ENCODE data around the gene MRPL53. TPM values are rescaled to one million over a fixed set of nuclear protein-coding genes. Genes with fewer than 3 reads are reported as not detected.

The MRPL53 gene
- total and polyA plus RNA-seq, 2 donors from 2014 or later, result 85.1 to 157 TPM

DNA sequence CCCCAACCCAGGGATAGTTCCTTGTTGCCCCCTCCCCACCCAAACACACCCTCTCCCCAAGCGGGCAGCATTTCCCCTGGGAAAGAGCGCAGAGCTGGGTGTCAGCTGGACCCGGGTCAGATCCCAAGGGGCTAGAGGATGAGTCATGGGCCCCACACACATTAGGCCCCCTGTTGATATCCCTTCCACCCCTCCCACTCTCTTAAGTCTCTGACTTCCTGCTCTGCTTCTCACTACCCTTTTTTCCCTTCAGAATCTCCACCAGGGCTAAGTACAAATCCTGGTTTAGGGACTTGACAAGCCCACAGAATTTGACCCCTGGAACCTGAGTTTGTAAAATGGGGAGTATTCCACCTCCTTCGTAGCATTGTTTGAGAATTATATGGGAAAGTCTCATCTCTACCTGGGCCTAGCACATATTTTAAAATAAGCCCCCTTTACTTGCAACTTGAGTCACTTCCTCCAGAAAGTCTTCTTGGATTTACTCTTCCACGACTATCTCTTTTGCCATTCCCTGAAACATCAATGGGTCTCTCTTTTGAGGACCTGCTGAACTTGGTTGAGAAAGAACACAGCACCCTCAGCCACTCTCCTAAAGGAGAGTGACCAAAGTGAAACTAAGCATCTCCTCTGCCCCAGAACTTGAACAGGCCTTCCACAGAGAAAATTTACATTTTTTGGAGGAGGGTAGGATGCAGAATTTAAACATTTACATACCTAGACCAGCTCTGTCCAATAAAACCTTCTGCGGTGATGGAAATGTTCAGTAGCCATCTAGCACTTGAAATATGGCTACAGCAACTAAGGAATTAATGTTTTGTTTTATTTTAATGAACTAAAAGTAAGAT lies 35.4 kb downstream of the MRPL53 start:
- H3K9ac ChIP-seq (ENCODE audit: low read length in 3 of 3), result no peak overlapping the region
- TF ChIP-seq, protein P1, sequence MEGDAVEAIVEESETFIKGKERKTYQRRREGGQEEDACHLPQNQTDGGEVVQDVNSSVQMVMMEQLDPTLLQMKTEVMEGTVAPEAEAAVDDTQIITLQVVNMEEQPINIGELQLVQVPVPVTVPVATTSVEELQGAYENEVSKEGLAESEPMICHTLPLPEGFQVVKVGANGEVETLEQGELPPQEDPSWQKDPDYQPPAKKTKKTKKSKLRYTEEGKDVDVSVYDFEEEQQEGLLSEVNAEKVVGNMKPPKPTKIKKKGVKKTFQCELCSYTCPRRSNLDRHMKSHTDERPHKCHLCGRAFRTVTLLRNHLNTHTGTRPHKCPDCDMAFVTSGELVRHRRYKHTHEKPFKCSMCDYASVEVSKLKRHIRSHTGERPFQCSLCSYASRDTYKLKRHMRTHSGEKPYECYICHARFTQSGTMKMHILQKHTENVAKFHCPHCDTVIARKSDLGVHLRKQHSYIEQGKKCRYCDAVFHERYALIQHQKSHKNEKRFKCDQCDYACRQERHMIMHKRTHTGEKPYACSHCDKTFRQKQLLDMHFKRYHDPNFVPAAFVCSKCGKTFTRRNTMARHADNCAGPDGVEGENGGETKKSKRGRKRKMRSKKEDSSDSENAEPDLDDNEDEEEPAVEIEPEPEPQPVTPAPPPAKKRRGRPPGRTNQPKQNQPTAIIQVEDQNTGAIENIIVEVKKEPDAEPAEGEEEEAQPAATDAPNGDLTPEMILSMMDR (IDR thresholded peaks at IDR 0.05; ENCODE audit: borderline replicate concordance, extremely low read depth, insufficient read depth), result no peak
- peaks cover 0 to 4% (median 2%) of the 10 kb centered on the region in 3 donors for H3K36me3 ChIP-seq (ENCODE audit: control insufficient read depth in 2 of 3, insufficient read depth in 3 of 3, low read length in 3 of 3)
- intact Hi-C loops (cut with DNase I), result no loop called here
- peaks cover 5 to 23% (median 9%) of the 10 kb centered on the region in 3 donors for H3K4me1 ChIP-seq (ENCODE audit: control insufficient read depth in 2 of 3, insufficient read depth in 2 of 3, low read depth in 1 of 3, low read length in 3 of 3)
- no peaks in the 10 kb centered on the region for H3K9me3 ChIP-seq (ENCODE audit: control insufficient read depth in 2 of 3, insufficient read depth in 1 of 3, low read length in 3 of 3)
- no peak for DNase-seq
- no peaks in the 10 kb centered on the region for H3K27me3 ChIP-seq (ENCODE audit: control insufficient read depth, insufficient read depth, low read length)
- FAIRE-seq, result no peak
- no peak overlapping the region for H3K27ac ChIP-seq (ENCODE audit: low read depth in 2 of 2, low read length in 2 of 2)
- no peak overlapping the region for H3K4me3 ChIP-seq (ENCODE audit: low read length in 3 of 3)

DNA sequence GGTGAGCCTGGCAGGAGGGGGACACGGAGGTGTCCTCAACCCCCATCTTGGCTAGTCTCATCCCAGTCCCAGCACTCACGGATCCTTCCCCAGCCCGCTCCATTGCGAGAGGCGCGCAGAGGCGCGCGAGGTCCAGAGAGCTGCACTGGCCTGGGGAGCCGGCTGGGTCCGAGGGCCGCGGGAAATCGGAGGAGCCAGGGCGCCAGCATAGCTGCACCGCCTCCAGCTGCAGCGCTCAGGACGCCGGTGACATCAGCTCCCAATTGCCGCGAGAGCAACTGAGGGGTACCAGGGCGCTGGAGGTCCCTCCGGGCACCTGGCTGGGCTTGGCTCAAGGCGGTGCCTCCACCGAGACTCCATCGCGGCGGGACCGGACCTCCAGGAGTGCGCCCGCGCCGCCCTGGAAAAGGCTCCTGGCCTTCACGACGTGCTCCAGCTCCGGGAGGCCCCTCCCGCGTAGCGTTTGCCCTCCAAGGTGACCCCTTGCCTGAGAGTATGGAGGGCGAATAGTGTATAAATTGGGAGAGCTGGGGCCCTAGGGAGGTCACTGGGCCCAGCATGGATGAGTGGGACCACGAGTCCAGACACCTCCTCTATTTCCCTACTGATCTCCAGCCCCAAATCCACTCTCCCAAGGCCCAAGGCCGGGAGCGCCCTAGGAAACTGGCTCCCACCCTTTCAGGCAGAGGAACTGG lies 36.2 kb downstream of the MRPL53 start:
- intact Hi-C loops (cut with DNase I), result no loop called here
- Histone ChIP-seq H3K9me3 (ENCODE audit: control insufficient read depth in 2 of 3, insufficient read depth in 1 of 3, low read length in 3 of 3) (no peaks in the 10 kb centered on the region), H3K9ac (ENCODE audit: low read length in 3 of 3) (no peak overlapping the region), H3K27me3 (ENCODE audit: control insufficient read depth, insufficient read depth, low read length) (no peaks in the 10 kb centered on the region), H3K4me3 (ENCODE audit: low read length in 3 of 3) (no peak overlapping the region), H3K4me1 (ENCODE audit: control insufficient read depth in 2 of 3, insufficient read depth in 2 of 3, low read depth in 1 of 3, low read length in 3 of 3) (peaks cover 9 to 23% (median 14%) of the 10 kb centered on the region in 3 donors), H3K36me3 (ENCODE audit: control insufficient read depth in 2 of 3, insufficient read depth in 3 of 3, low read length in 3 of 3) (peaks cover 2 to 12% (median 6%) of the 10 kb centered on the region in 3 donors), H3K27ac (ENCODE audit: low read depth in 2 of 2, low read length in 2 of 2) (no peak overlapping the region)
- TF ChIP-seq, protein P1 (IDR thresholded peaks at IDR 0.05; ENCODE audit: borderline replicate concordance, extremely low read depth, insufficient read depth), result no peak
- DNase-seq (peak in 1 of 5 donors; percentile 49), FAIRE-seq (no peak)

DNA sequence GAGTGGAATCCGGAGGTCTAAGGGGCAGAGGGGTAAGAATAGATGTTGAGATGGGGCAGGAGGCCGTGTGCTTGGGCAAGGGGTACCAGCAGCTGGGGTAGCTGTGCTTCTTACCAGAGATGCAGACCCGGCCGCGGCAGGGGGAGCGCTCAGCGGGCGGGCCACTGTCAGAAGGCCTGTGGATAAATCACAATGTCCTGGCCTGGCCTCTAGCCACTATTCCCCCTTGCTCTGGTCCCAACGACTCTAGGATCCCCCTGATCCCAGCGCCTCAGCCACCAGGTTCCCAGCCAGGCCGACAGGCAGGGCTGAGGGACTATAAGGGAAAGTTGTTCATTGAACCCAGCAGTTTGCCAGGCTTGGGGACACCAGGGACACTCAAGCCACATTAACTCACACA lies 42.0 kb downstream of the MRPL53 start:
- H3K4me3 ChIP-seq (ENCODE audit: low read length in 3 of 3), result no peak overlapping the region
- no peaks in the 10 kb centered on the region for H3K9me3 ChIP-seq (ENCODE audit: control insufficient read depth in 2 of 3, insufficient read depth in 1 of 3, low read length in 3 of 3)
- H3K4me1 ChIP-seq (ENCODE audit: control insufficient read depth in 2 of 3, insufficient read depth in 2 of 3, low read depth in 1 of 3, low read length in 3 of 3), result peaks cover 0 to 9% (median 6%) of the 10 kb centered on the region in 3 donors
- TF ChIP-seq, protein P1 (IDR thresholded peaks at IDR 0.05; ENCODE audit: borderline replicate concordance, extremely low read depth, insufficient read depth), result no peak
- no peak for FAIRE-seq
- no peak overlapping the region for H3K27ac ChIP-seq (ENCODE audit: low read depth in 2 of 2, low read length in 2 of 2)
- no peak overlapping the region for H3K9ac ChIP-seq (ENCODE audit: low read length in 3 of 3)
- intact Hi-C loops (cut with DNase I), result no loop called here
- DNase-seq, result no peak
- H3K36me3 ChIP-seq (ENCODE audit: control insufficient read depth in 2 of 3, insufficient read depth in 3 of 3, low read length in 3 of 3), result peaks cover 6 to 60% (median 27%) of the 10 kb centered on the region in 3 donors
- no peaks in the 10 kb centered on the region for H3K27me3 ChIP-seq (ENCODE audit: control insufficient read depth, insufficient read depth, low read length)

Measured in kidney (tissue), 14 donors.